ENCODE data around the gene MYOF. TPM values are rescaled to one million over a fixed set of nuclear protein-coding genes. Genes with fewer than 3 reads are reported as not detected.
"Not testable (repeated sequence)": the region's sequence is repeated elsewhere in the genome, so short reads cannot be mapped to it uniquely, and the experiment has no call there.

Gene MYOF
- total RNA-seq, 2 donors from 2014 or later: 106 to 110 TPM

GRCh38 chr10:93491602-93492121 is 9.5 kb upstream of the MYOF start:
- no peak for ATAC-seq
- intact Hi-C loops (cut with DNase I, micrococcal nuclease): no loop called here
- no peak for DNase-seq

DNA sequence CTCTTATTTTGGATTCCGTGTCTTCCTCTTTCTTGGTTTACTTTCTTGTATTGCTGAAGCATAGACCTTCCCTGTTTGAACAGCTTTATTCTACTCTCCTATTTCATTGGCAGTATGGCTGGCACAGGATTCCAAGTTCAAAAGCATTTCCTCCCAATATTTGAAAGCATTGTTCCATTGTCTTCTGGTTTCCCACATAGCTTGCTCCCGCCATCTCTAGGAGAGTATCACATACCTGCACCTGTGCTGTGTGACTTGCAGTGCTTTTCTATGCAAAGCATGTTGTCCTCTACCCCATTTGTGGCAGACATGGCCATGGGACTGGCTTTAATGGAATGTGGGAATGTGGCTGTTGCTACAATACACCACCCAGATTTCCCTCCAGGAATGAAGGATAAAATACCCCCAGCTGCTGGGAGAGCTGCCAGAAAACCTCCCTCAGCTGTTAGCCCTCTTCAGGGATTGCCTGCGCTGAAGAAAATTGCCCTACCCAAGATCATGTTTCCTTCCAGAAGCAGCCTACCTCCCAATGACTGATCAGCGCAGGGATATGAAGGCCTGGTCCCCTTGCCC is 6.9 kb upstream of the MYOF start:
- intact Hi-C loops (cut with DNase I, micrococcal nuclease): no loop called here
- ATAC-seq (no peak), DNase-seq (no peak)

DNA sequence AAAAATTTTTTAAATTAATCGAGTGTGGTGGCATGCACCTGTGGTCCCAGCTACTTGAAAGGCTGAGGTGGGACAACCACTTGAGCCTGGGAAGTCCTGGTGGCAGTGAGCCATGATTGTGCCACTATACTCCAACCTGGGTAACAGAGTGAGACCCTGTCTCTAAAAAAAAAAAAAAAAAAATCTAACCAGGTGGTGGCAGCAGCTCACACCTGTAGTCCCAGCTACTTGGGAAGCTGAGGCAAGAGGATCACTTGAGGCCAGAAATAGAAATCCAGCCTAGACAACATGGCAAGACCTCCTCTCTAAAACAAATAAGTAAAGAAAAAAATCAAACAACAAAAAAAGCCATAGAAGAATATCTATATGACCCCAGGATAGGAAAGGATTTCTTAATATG is 3.6 kb upstream of the MYOF start:
- no peak for ATAC-seq
- no peak for DNase-seq
- intact Hi-C loops (cut with DNase I, micrococcal nuclease): no loop called here

DNA sequence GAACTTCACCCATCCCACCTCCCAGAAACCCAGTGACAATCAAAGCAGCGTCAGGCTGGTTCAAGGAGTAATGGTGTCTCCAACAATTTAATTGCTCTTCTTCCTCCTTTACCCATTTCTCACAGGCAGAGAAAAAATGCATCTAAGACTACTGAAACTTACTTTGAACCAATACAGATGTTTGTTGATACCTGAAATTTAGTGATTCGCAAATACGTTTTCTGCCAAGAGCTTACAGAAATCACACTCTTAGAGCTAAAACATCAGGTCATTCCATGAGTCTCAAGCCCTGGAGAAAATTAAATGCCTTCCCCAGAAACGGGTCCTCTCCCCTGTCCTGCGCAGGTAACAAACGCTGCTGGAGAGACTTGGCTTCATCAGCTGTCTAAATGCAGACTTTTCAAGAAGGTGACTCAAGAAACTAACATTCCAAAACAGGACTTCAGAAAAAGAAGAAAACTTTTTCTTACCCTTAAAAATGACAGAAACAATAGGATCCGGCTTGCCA is 443 bp downstream of the MYOF start:
- intact Hi-C loops (cut with DNase I, micrococcal nuclease): loop anchor here (2.0 to 5.0 kb wide), 2 partner anchors 104 to 105 kb away; no protein-coding TSS in a partner anchor
- DNase-seq: no peak
- peak; percentile 71 for ATAC-seq

GRCh38 chr10:93478873-93479272 is 3.3 kb downstream of the MYOF start:
- intact Hi-C loops (cut with DNase I, micrococcal nuclease): loop anchor here in 1 of 2 donors (5.0 kb wide), 1 partner anchor 42 kb away; no protein-coding TSS in a partner anchor
- no peak for ATAC-seq
- DNase-seq: no peak

GRCh38 chr10:93476756-93477155 is 5.4 kb downstream of the MYOF start:
- ATAC-seq (no peak), DNase-seq (no peak)
- intact Hi-C loops (cut with DNase I, micrococcal nuclease): loop anchor here in 1 of 2 donors (5.0 kb wide), 1 partner anchor 39 kb away; no protein-coding TSS in a partner anchor

DNA sequence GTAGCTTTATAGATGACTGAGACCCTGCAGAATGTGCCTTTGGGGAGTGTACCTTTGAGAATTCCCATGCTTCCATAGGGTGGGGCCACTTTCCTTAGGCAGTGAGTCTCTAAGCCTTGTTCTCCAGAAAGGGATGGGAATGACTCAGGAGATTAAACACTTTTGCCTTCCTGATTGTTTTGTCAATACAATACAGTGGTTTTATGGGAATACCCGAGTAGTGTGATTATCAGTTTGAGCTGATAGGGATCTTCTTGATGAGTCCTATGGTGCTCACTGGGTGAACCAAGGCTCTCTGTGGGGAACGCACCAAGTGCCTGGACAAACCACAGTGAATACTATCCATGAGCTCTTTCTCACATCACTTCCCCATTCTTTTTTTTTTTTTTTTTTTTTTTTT is 6.3 kb downstream of the MYOF start:
- intact Hi-C loops (cut with DNase I, micrococcal nuclease): loop anchor here in 1 of 2 donors (5.0 kb wide), 1 partner anchor 39 kb away; no protein-coding TSS in a partner anchor
- ATAC-seq (peak; percentile 83), DNase-seq (peak in 1 of 2 donors; percentile 54)

GRCh38 chr10:93475227-93475626 is 6.9 kb downstream of the MYOF start:
- intact Hi-C loops (cut with DNase I, micrococcal nuclease): loop anchor here in 1 of 2 donors (5.0 kb wide), 1 partner anchor 38 kb away; no protein-coding TSS in a partner anchor
- peak; percentile 27 for ATAC-seq
- DNase-seq: no peak

GRCh38 chr10:93473804-93474472 is 8.2 kb downstream of the MYOF start:
- DNase-seq (no peak), ATAC-seq (no peak)
- intact Hi-C loops (cut with DNase I, micrococcal nuclease): no loop called here

DNA sequence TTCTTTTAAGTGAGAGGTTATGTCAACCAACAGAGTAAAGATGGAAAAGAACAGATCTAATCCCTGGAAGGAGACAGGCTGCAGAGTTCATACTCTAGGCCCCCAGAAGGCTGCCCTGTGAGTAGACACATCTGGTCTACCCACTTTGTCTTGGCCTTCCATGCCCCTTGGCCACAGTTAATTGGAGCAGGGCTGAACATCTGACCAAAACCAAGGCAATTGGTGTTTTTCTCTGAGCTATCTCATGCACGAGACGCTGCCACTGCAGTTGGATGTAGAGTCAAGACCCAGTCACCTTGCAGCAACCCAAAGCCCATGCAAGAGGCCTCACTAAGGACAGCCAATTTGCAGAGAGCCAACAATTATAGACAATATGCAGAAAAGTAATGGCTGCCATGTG is 9.0 kb downstream of the MYOF start:
- DNase-seq (no peak), ATAC-seq (no peak)
- intact Hi-C loops (cut with DNase I, micrococcal nuclease): no loop called here

DNA sequence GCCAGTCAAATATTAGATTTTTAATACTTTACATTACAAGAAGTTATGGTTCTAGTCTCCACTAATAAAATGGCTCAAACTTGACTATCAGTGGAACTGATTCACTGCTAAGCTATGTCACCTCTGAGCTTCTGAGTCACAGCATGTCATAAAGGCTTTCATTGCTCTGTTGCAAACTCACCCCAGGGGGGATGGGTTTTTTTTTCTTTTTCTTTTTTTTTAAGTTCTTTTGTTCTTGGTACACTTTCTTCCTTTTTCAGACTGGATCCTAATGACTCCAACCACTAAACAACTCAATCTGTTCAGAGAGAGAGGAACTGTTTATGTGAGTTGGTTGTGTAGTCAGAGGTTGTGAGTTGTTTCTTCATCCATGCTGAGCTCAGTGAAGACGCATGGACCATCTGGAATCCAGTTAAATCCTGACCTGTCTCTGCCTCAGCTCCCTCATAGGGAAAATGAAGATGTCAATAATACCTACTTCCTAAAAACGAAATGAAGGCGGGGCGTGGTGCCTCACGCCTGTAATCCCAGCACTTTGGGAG is 11.0 kb downstream of the MYOF start:
- intact Hi-C loops (cut with DNase I, micrococcal nuclease): no loop called here
- ATAC-seq (peak; percentile 71), DNase-seq (no peak)

GRCh38 chr10:93469454-93469853 is 12.7 kb downstream of the MYOF start:
- intact Hi-C loops (cut with DNase I, micrococcal nuclease): no loop called here
- DNase-seq: no peak

GRCh38 chr10:93468461-93469213 is 13.5 kb downstream of the MYOF start:
- ATAC-seq (no peak), DNase-seq (no peak)
- intact Hi-C loops (cut with DNase I, micrococcal nuclease): no loop called here

More at GRCh38 chr10:93469454-93469853, 12.7 kb downstream of the MYOF start:
- no peak for ATAC-seq

- DNase-seq; ATAC-seq; intact Hi-C loops (cut with DNase I, micrococcal nuclease): not testable (repeated sequence)
Measured at GRCh38 chr10:93467635-93468034, 14.5 kb downstream of the MYOF start.

GRCh38 chr10:93465806-93466675 is 16.1 kb downstream of the MYOF start:
- peak; percentile 85 for ATAC-seq
- intact Hi-C loops (cut with DNase I, micrococcal nuclease): no loop called here
- DNase-seq: peak; percentile 76 to 93

DNA sequence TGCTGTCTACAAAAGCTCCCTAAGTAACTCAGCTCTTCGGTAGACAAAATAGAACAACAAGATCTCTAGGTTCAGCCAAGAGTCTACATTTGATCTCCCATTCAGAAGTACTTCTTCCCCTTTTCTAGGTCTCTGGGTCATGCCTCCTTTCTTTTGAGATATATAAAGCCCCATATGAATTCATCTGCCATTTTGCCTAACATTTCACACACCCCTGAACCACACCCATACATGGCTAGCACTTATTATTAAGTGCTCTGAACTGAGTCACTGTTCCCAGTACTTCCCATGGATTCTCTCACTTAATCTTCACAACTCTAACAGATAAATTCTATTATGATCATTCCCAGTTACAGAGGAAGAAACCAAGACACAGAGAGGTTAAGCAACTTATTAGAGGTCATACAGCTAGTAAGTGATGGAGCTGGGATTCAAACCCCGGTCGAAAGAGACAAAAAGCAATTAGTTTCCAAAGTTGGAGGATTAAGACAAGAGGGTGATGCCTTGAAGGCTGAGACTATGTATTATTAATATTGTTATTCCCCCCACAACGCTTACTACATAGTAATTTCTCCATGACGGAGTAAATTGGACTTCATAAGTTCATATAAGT is 17.3 kb downstream of the MYOF start:
- intact Hi-C loops (cut with DNase I, micrococcal nuclease): no loop called here
- no peak for ATAC-seq
- DNase-seq: no peak

DNA sequence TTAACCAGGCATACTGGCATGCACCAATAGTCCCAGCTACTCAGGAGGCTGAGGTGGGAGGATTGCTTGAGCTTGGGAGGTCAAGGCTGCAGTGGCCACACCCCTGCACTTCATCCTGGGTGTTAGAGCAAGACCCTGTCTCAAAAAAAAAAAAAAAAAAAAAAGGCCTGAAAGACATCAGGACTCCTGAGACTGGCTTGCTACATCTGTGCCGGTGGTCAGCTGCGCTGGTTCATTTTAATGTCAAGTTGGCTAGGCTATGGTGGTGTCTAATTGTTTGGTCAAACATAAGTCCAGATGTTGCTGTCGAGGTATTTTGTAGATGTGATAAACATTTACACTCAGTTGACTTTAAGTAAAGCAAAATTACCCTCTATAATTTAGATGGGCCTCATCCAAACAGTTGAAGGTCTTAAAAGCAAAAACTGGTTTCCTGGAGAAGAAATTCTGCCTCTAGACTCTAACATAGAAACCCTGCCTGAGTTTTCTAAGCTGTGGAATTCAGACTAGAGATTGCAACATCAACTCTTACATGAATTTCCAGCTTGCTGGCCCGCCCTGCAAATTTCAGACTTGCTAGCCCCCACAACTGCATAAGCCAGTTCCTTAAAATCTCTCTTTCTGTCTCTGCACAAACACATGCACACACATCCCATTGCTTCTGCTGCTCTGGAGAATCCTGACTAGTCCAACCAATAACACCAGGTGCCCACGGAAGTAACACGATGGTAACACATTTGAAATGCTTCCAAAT is 18.2 kb downstream of the MYOF start:
- DNase-seq: no peak
- ATAC-seq: no peak
- intact Hi-C loops (cut with DNase I, micrococcal nuclease): no loop called here

Measured in left colon (tissue), 2 donors.